ENCODE results near the gene RPL38.

DNA sequence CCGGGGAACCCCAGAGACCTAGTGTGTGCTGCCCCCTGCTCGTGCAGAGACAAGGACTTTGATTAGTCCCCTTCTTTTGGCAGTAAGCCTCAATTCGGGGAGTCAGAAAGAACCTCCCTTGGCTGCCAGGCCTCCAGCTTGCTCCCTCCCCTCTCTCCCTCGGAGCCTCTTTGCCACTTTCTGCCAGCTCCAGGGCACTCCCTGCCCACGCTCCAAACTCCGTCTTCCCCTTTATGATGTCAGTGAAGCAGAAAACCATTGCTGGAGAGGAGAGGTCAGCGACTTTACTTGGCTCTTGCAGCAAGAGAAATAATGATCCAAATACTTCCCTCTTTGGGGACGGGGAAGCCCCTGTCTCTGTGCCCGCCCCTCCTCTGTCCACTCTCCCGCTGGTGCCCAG lies 38.0 kb downstream of the RPL38 start:
- TF ChIP-seq, protein P1, sequence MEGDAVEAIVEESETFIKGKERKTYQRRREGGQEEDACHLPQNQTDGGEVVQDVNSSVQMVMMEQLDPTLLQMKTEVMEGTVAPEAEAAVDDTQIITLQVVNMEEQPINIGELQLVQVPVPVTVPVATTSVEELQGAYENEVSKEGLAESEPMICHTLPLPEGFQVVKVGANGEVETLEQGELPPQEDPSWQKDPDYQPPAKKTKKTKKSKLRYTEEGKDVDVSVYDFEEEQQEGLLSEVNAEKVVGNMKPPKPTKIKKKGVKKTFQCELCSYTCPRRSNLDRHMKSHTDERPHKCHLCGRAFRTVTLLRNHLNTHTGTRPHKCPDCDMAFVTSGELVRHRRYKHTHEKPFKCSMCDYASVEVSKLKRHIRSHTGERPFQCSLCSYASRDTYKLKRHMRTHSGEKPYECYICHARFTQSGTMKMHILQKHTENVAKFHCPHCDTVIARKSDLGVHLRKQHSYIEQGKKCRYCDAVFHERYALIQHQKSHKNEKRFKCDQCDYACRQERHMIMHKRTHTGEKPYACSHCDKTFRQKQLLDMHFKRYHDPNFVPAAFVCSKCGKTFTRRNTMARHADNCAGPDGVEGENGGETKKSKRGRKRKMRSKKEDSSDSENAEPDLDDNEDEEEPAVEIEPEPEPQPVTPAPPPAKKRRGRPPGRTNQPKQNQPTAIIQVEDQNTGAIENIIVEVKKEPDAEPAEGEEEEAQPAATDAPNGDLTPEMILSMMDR (IDR thresholded peaks at IDR 0.05): no peak
- TF ChIP-seq POLR2AphosphoS5 (IDR thresholded peaks at IDR 0.05) (no peak), POLR2A (IDR thresholded peaks at IDR 0.05) (no peak)

Data from prostate gland (tissue), 2 donors.